ENCODE data around the gene VPS39. TPM values are rescaled to one million over a fixed set of nuclear protein-coding genes. Genes with fewer than 3 reads are reported as not detected.

The VPS39 gene
- total RNA-seq, 6 experiments from 2014 or later, result 16.6 to 32.7 (median 23.2) TPM

DNA sequence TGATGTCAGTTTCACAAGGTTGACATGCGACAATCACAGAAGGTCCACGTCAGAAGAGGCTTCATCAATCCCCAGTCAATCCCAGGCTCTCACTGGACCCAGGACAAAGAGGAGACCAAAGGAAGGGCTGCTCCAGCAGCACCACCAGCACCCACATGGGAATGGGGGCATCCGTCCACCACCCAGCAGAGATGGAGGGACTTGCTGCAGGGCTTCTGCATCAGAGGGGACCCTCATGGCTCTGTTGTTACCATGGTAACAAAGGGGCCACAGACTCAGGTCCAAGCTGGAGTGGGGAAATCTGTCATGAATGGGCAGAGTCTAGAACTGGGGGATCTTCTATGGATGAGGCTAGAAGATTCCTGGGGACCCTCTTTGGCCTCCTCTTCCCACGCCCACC lies 64.7 kb downstream of the VPS39 start:
- TF ChIP-seq POLR2A (IDR thresholded peaks at IDR 0.05), result no peak
- TF ChIP-seq, protein P1, sequence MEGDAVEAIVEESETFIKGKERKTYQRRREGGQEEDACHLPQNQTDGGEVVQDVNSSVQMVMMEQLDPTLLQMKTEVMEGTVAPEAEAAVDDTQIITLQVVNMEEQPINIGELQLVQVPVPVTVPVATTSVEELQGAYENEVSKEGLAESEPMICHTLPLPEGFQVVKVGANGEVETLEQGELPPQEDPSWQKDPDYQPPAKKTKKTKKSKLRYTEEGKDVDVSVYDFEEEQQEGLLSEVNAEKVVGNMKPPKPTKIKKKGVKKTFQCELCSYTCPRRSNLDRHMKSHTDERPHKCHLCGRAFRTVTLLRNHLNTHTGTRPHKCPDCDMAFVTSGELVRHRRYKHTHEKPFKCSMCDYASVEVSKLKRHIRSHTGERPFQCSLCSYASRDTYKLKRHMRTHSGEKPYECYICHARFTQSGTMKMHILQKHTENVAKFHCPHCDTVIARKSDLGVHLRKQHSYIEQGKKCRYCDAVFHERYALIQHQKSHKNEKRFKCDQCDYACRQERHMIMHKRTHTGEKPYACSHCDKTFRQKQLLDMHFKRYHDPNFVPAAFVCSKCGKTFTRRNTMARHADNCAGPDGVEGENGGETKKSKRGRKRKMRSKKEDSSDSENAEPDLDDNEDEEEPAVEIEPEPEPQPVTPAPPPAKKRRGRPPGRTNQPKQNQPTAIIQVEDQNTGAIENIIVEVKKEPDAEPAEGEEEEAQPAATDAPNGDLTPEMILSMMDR (IDR thresholded peaks at IDR 0.05), result no peak
- WGBS (ENCODE audit: insufficient coverage, low coverage, low lambda C conversion rate, missing lambda C conversion rate), result 71% methylated on average over 2 of the region's 4 CpGs
- ATAC-seq (no peak), DNase-seq (peak in 1 of 3 donors; percentile 18)
- Histone ChIP-seq H3K36me3 (no peaks in the 10 kb centered on the region), H3K9me3 (no peaks in the 10 kb centered on the region), H3K27me3 (no peaks in the 10 kb centered on the region), H3K4me3 (no peak overlapping the region), H3K27ac (no peak overlapping the region), H3K4me1 (no peaks in the 10 kb centered on the region)
- intact Hi-C loops (cut with DNase I), result no loop called here

DNA sequence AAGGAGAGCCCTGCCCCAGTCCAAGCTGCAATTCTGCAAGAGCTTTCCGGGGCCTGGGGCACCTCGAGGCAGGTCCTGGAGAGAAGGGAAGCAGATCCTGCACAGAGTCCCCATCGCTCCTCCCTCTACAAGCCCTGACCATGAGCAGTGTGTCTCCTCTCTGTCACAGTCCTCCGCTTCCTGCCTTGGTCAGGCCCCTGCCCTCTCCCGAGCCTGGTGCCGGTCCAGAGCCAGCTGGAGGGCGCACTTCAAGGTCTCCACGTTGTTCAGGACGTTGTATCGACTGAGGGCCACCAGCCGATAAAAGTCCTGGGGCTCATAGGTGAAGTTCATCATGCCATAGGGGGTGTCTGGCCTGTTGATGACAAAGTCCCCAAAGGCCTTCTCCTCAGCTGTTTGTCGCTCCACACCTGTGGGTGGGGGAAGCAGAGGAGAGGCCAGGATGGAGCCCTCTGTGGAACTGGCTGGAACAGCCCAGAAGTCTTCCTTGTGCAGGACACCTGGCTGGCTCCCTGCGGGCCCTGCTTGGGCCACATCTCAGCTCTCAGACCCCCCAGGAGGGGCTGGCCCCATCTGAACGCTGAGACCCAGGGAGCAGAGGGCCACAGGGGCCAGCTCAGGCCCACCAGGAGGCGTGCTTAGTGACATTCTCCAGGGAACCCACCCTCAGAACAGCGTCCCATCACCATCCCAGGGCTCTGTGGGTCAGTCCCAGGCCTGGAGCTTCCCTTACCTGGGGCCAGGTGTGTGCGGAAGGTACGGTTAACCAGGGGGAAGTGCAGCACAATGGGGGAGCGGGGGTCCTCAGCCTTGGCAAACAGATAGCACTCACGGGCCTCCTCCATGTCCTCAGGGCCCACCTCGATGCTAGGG lies 66.1 kb downstream of the VPS39 start:
- no peak for ATAC-seq
- 50% methylated on average over 3 of the region's 21 CpGs for WGBS (ENCODE audit: insufficient coverage, low coverage, low lambda C conversion rate, missing lambda C conversion rate)
- Histone ChIP-seq H3K27ac (no peak overlapping the region), H3K4me1 (no peaks in the 10 kb centered on the region), H3K27me3 (no peaks in the 10 kb centered on the region), H3K9me3 (no peaks in the 10 kb centered on the region), H3K36me3 (no peaks in the 10 kb centered on the region), H3K4me3 (no peak overlapping the region)
- TF ChIP-seq, protein P1 (IDR thresholded peaks at IDR 0.05), result no peak
- no peak for TF ChIP-seq POLR2A (IDR thresholded peaks at IDR 0.05)
- intact Hi-C loops (cut with DNase I), result no loop called here
- DNase-seq, result peak in 1 of 3 donors; percentile 30

DNA sequence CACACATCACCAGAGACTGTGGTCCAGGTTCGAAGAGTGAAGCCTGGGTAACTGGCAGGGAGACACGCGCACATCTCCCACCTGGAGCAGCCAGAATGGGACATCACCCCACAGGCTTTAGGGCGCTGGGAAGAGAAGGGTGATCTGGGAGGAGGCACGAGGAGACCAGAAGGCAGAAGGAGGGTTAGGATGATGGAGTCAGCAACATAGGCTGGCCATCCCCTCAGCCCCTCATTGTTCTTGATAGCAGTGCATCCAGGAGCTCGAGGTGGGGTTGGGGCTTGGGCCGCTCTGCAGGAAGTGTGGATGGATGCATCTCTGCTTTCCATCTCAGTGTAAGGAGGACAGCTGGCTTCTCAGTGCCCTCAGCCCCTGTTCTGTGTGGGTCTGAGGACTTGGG lies 66.9 kb downstream of the VPS39 start:
- DNase-seq (peak in 1 of 3 donors; percentile 22), ATAC-seq (no peak)

DNA sequence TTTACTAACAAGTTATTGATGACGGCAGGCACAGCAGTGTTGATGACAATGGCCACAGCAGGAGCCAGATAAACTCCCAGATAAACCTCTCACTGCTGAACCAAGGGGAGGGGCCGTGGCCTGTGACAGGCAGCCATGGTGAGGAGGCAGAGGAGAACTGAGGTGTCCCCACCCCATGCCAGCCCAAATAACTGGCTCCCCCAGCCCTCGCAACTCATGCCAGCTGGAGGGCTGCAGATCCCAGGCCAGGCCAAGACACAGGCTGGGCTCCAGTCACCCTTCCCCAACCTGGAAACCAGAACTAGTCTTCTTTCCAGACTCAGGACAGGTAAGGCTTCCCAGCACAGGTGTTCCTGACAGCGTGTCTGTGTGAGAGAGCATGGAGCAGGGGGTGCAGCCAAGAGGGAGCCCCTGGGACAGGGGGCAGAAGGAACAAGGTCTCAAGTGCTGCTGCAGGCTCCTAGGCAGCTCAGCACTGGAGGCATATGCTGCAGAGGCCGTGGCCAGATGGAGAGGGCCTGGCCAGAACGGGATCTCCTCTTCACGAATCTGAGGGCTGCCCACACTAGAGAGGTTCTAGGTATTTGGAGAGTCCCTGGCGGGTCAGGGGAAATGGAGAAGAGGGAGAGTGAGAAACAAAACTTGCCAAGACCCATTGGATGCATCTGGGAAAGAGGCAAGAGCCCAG lies 67.6 kb downstream of the VPS39 start:
- ATAC-seq (no peak), DNase-seq (peak in 1 of 3 donors; percentile 26)
- no peaks in the 10 kb centered on the region for H3K27me3 ChIP-seq
- no peaks in the 10 kb centered on the region for H3K4me1 ChIP-seq
- TF ChIP-seq POLR2A (IDR thresholded peaks at IDR 0.05), result no peak
- TF ChIP-seq, protein P1 (IDR thresholded peaks at IDR 0.05), result no peak
- 50% methylated on average over 2 of the region's 8 CpGs for WGBS (ENCODE audit: insufficient coverage, low coverage, low lambda C conversion rate, missing lambda C conversion rate)
- no peak overlapping the region for H3K27ac ChIP-seq
- no peaks in the 10 kb centered on the region for H3K9me3 ChIP-seq
- intact Hi-C loops (cut with DNase I), result no loop called here
- H3K4me3 ChIP-seq, result no peak overlapping the region
- H3K36me3 ChIP-seq, result no peaks in the 10 kb centered on the region

More for the DNA sequence above, 66.9 kb downstream of the VPS39 start:
- Histone ChIP-seq H3K4me1 (no peaks in the 10 kb centered on the region), H3K27me3 (no peaks in the 10 kb centered on the region), H3K9me3 (no peaks in the 10 kb centered on the region), H3K36me3 (no peaks in the 10 kb centered on the region), H3K4me3 (no peak overlapping the region), H3K27ac (no peak overlapping the region)
- WGBS (ENCODE audit: insufficient coverage, low coverage, low lambda C conversion rate, missing lambda C conversion rate), result 73% methylated on average over 6 of the region's 7 CpGs
- intact Hi-C loops (cut with DNase I), result no loop called here
- TF ChIP-seq POLR2A (IDR thresholded peaks at IDR 0.05), result no peak
- TF ChIP-seq, protein P1 (IDR thresholded peaks at IDR 0.05), result no peak
